HL-60/S4 treated with phorbol 12-myristate 13-acetate at 8.2 ng/mL for 4 days and 3 days (cell line): ENCODE results near the gene ZMYM1.
"Not testable (repeated sequence)": the region's sequence is repeated elsewhere in the genome, so short reads cannot be mapped to it uniquely, and the experiment has no call there.

ENCODE experiments used
- in situ Hi-C: fragments of 300-500 bp; cut with MboI; formaldehyde crosslinking; loops from 2 replicates; pipeline ENCODE4 v1.15.0; 2022; ENCODE audit warnings: low sequenced_read_pairs

ZMYM1 gene

GRCh38 chr1:35079003-35079930 lies at the start of gene ZMYM1:
Gene ZMYM1, plus strand, starts transcription at chr1:35079385. Its CDS starts 14,603 bp downstream, at chr1:35093988.
- in situ Hi-C loops, result no loop called here

GRCh38 chr1:35029761-35030160 lies 49.4 kb upstream of the ZMYM1 start:
- in situ Hi-C loops, result no loop called here

GRCh38 chr1:35030338-35030737 lies 48.8 kb upstream of the ZMYM1 start:
- in situ Hi-C loops, result no loop called here

- in situ Hi-C loops, result no loop called here
These were observed 48.3 kb upstream of the ZMYM1 start for GRCh38 chr1:35030756-35031446.

GRCh38 chr1:35032384-35032739 lies 46.8 kb upstream of the ZMYM1 start:
- in situ Hi-C loops, result no loop called here

- in situ Hi-C loops, result no loop called here
These were observed 45.8 kb upstream of the ZMYM1 start for GRCh38 chr1:35033346-35033745.

GRCh38 chr1:35036621-35037020 lies 42.6 kb upstream of the ZMYM1 start:
- in situ Hi-C loops, result no loop called here

GRCh38 chr1:35037206-35037605 lies 42.0 kb upstream of the ZMYM1 start:
- in situ Hi-C loops, result no loop called here

GRCh38 chr1:35038723-35039122 lies 40.5 kb upstream of the ZMYM1 start:
- in situ Hi-C loops, result no loop called here

GRCh38 chr1:35043498-35043897 lies 35.7 kb upstream of the ZMYM1 start:
- in situ Hi-C loops, result no loop called here

GRCh38 chr1:35044431-35044830 lies 34.8 kb upstream of the ZMYM1 start:
- in situ Hi-C loops, result no loop called here

- in situ Hi-C loops, result no loop called here
These were observed 32.5 kb upstream of the ZMYM1 start for GRCh38 chr1:35046730-35047129.

GRCh38 chr1:35047188-35047858 lies 31.9 kb upstream of the ZMYM1 start:
- in situ Hi-C loops, result no loop called here

- in situ Hi-C loops, result no loop called here
These were observed 30.1 kb upstream of the ZMYM1 start for GRCh38 chr1:35049116-35049515.

GRCh38 chr1:35053433-35053832 lies 25.8 kb upstream of the ZMYM1 start:
- in situ Hi-C loops, result no loop called here

GRCh38 chr1:35054282-35054681 lies 24.9 kb upstream of the ZMYM1 start:
- in situ Hi-C loops, result not testable (repeated sequence)

GRCh38 chr1:35058321-35058720 lies 20.9 kb upstream of the ZMYM1 start:
- in situ Hi-C loops, result not testable (repeated sequence)

- in situ Hi-C loops, result no loop called here
These were observed 20.2 kb upstream of the ZMYM1 start for GRCh38 chr1:35058988-35059387.

GRCh38 chr1:35062518-35063196 lies 16.5 kb upstream of the ZMYM1 start:
- in situ Hi-C loops, result no loop called here

- in situ Hi-C loops, result no loop called here
These were observed 14.9 kb upstream of the ZMYM1 start for GRCh38 chr1:35064265-35064664.

GRCh38 chr1:35069746-35070145 lies 9.4 kb upstream of the ZMYM1 start:
- in situ Hi-C loops, result no loop called here
